Common myeloid progenitor, CD34-positive (primary cell): ENCODE measurements around the gene VPS39.
A peak's percentile ranks its signal among the peaks of the same experiment; 100 is the strongest.

Experiments used
- CTCF ChIA-PET: fragments of 350-600 bp; sonication (Branson Sonifier 250); formaldehyde crosslinking; loops from one replicate; lab custom pipeline; 2021; ENCODE audit warnings: antibody characterized with exemption; lab: Charles Lee
- POLR2A ChIA-PET: fragments of 350-600 bp; sonication (Branson Sonifier 250); formaldehyde crosslinking; loops from one replicate; lab custom pipeline; 2021; ENCODE audit warnings: antibody characterized with exemption; lab: Charles Lee
- DNase-seq, 3 donors: peaks; one replicate each; pipeline versions ENCODE4 v3.0.0 to v3.0.0-alpha.2; 2013
- H3K27ac ChIP-seq, 2 experiments: 1 replicate in 1 of 2; 2 replicates in 1 of 2; pipeline ENCODE4 v1.7.0; 2013; ENCODE audit warnings: inconsistent platforms in 2 of 2, low read length in 2 of 2, mild to moderate bottlenecking in 2 of 2, low read depth in 1 of 2, moderate library complexity in 1 of 2; ENCODE audit not compliant: severe bottlenecking in 2 of 2, insufficient read depth in 1 of 2, poor library complexity in 1 of 2
- H3K27me3 ChIP-seq, 5 experiments: replicated peaks in 2 of 5; 1 replicate in 3 of 5; 2 replicates in 2 of 5; pipeline versions ENCODE4 v1.6.1 to v1.7.0; 2013; ENCODE audit warnings: low read length in 4 of 5, mild to moderate bottlenecking in 2 of 5, moderate library complexity in 2 of 5, inconsistent platforms in 1 of 5; ENCODE audit not compliant: insufficient read depth in 5 of 5, control insufficient read depth in 4 of 5
- H3K36me3 ChIP-seq, 4 experiments: 1 replicate in 2 of 4; 2 replicates in 2 of 4; pipeline versions ENCODE4 v1.6.1 to v1.7.0; 2013; ENCODE audit warnings: low read length in 3 of 4, control low read depth in 1 of 4, mild to moderate bottlenecking in 1 of 4; ENCODE audit not compliant: control insufficient read depth in 4 of 4, insufficient read depth in 4 of 4
- H3K4me1 ChIP-seq, 4 experiments: 1 replicate in 3 of 4; 2 replicates in 1 of 4; pipeline versions ENCODE4 v1.6.1 to v1.7.1; 2013; ENCODE audit warnings: low read length in 3 of 4, mild to moderate bottlenecking in 3 of 4, control low read depth in 1 of 4, inconsistent platforms in 1 of 4, moderate library complexity in 1 of 4; ENCODE audit not compliant: control insufficient read depth in 4 of 4, insufficient read depth in 4 of 4; ENCODE audit errors: control extremely low read depth in 1 of 4
- H3K4me3 ChIP-seq, 7 experiments: 1 replicate in 4 of 7; 2 replicates in 3 of 7; pipeline versions ENCODE4 v1.5.1 to v1.7.0; 2013; ENCODE audit warnings: mild to moderate bottlenecking in 7 of 7, low read length in 6 of 7, moderate library complexity in 6 of 7, inconsistent platforms in 2 of 7, low read depth in 2 of 7, control low read depth in 1 of 7; ENCODE audit not compliant: insufficient read depth in 4 of 7, control insufficient read depth in 1 of 7; ENCODE audit errors: extremely low read depth in 1 of 7
- H3K9me3 ChIP-seq, 5 experiments: 1 replicate in 4 of 5; 2 replicates in 1 of 5; pipeline versions ENCODE4 v1.6.1 to v1.7.1; 2013; ENCODE audit warnings: low read length in 4 of 5, mild to moderate bottlenecking in 2 of 5, inconsistent platforms in 1 of 5, low read depth in 1 of 5, moderate library complexity in 1 of 5; ENCODE audit not compliant: control insufficient read depth in 4 of 5, insufficient read depth in 2 of 5; ENCODE audit errors: control extremely low read depth in 1 of 5
- WGBS: methylation state at CpG from one replicate; pipeline ENCODE4 v1.1.5; 2013; ENCODE audit not compliant: insufficient coverage; 5-methylcytosine and 5-hydroxymethylcytosine counted together

Gene VPS39

DNA sequence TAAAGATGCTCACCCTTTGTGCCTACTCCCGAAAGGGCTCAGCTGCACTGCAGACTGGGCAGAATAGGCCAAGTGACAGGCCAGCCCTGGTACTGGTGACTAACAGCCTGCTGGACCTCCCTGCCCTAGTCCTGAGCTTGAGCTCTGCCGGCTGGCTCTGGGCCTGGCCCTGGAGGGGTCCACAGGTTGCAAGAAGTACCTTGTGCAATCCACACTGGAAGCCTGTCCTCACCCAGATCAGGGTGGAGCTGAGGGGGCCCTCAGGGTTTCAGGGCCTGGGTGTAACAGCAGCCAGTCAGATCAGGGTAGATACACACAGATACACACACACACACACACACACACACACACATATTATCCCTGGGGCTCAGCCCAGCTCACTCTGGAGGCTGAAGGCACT, 86.4 kb downstream of the VPS39 start:
- peaks cover 0 to 28% (median 3%) of the 10 kb centered on the region in 4 experiments for H3K4me1 ChIP-seq
- DNase-seq, result no peak
- ChIA-PET CTCF (interaction anchor here (1.2 kb wide), 1 partner anchor 12 kb away, joined by 7 read pairs; no protein-coding TSS in a partner anchor), POLR2A (no interaction called here)
- no peak overlapping the region for H3K27ac ChIP-seq
- 67% methylated on average over 2 of the region's 2 CpGs for WGBS
- no peak overlapping the region for H3K4me3 ChIP-seq
- no peaks in the 10 kb centered on the region for H3K36me3 ChIP-seq
- peaks cover 0 to 5% (median 0%) of the 10 kb centered on the region in 5 experiments for H3K9me3 ChIP-seq
- H3K27me3 ChIP-seq, result no peaks in the 10 kb centered on the region

DNA sequence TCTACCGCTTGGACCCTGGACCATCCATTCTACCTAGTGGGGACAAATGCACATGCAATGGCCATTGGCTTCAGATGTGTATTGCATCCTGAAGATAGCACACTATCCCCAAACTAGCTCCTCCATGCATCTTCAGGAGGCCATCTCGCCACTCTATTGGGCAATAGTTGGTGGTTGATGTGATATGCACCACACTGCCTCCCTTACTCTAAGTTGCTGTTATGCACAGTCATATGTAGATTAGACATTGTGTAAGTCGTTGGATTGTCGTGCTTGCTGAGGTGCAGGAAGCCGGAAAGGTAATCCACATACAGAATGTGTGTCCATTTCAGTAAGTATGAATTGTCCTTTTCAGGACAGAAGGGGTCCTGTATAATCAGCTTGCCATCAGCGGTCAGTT, 87.1 kb downstream of the VPS39 start:
- Histone ChIP-seq H3K27ac (no peak overlapping the region), H3K9me3 (peaks cover 0 to 5% (median 2%) of the 10 kb centered on the region in 5 experiments), H3K36me3 (no peaks in the 10 kb centered on the region), H3K4me3 (no peak overlapping the region), H3K4me1 (peaks cover 0 to 28% (median 3%) of the 10 kb centered on the region in 4 experiments), H3K27me3 (no peaks in the 10 kb centered on the region)
- ChIA-PET CTCF (interaction anchor here (1.1 to 2.5 kb wide), 4 partner anchors 10 to 37 kb away, joined by 3 to 8 read pairs (median 5); no protein-coding TSS in a partner anchor), POLR2A (no interaction called here)
- 91% methylated on average over 6 of the region's 6 CpGs for WGBS
- peak in 2 of 3 donors; percentile 25 to 45 for DNase-seq

DNA sequence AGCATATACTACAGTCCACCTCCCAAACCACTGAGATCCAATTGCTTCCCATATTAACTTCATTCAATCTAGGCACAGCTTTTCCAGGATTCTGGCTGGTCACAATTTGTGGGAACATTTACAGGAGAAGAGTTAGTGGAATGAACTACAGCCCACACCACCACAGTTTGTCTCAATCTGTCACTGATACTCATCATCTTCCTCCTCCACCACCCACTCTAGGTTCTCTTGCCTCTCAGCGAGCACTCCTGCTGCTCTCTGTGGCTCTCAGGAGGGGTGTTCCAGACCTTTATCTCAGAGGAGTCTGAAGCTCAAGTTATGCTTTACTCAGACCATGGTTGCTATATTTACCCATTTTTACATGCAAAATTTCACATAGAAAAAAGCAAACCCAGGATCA, 87.8 kb downstream of the VPS39 start:
- no peak overlapping the region for H3K4me3 ChIP-seq
- H3K4me1 ChIP-seq, result peaks cover 0 to 28% (median 3%) of the 10 kb centered on the region in 4 experiments
- ChIA-PET CTCF (interaction anchor here (1.1 to 2.5 kb wide), 3 partner anchors 10 to 36 kb away, joined by 3 to 8 read pairs (median 3); no protein-coding TSS in a partner anchor), POLR2A (no interaction called here)
- H3K36me3 ChIP-seq, result no peaks in the 10 kb centered on the region
- H3K27ac ChIP-seq, result no peak overlapping the region
- WGBS, result 100% methylated on average over 1 of the region's 1 CpG
- H3K9me3 ChIP-seq, result peaks cover 0 to 5% (median 2%) of the 10 kb centered on the region in 5 experiments
- no peaks in the 10 kb centered on the region for H3K27me3 ChIP-seq
- DNase-seq, result no peak

DNA sequence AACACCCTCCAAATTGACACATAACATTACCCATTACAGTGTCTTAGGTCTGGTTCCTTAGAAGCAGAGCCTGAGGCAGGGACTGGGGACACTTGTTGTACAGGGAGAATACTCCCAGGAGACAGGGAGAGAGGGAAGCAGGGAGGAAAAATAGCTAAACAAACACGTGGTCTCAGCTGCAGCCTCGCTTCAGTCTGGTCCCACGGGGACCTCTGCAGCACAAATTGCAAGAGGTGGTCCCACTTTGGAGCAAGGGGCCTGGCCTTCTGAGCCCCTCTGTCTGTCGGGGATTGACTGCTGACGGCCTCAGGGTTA, 88.7 kb downstream of the VPS39 start:
- DNase-seq, result no peak
- no peaks in the 10 kb centered on the region for H3K36me3 ChIP-seq
- H3K27me3 ChIP-seq, result no peaks in the 10 kb centered on the region
- POLR2A ChIA-PET, result interaction anchor here (0.6 kb wide), 1 partner anchor 103 kb away, joined by 3 read pairs; no protein-coding TSS in a partner anchor
- WGBS, result 91% methylated on average over 5 of the region's 5 CpGs
- peaks cover 0 to 28% (median 3%) of the 10 kb centered on the region in 4 experiments for H3K4me1 ChIP-seq
- CTCF ChIA-PET, result interaction anchor here (0.7 to 2.5 kb wide), 3 partner anchors 17 to 35 kb away, joined by 3 to 8 read pairs (median 4); no protein-coding TSS in a partner anchor
- H3K27ac ChIP-seq, result no peak overlapping the region
- H3K9me3 ChIP-seq, result peaks cover 0 to 5% (median 2%) of the 10 kb centered on the region in 5 experiments
- no peak overlapping the region for H3K4me3 ChIP-seq

DNA sequence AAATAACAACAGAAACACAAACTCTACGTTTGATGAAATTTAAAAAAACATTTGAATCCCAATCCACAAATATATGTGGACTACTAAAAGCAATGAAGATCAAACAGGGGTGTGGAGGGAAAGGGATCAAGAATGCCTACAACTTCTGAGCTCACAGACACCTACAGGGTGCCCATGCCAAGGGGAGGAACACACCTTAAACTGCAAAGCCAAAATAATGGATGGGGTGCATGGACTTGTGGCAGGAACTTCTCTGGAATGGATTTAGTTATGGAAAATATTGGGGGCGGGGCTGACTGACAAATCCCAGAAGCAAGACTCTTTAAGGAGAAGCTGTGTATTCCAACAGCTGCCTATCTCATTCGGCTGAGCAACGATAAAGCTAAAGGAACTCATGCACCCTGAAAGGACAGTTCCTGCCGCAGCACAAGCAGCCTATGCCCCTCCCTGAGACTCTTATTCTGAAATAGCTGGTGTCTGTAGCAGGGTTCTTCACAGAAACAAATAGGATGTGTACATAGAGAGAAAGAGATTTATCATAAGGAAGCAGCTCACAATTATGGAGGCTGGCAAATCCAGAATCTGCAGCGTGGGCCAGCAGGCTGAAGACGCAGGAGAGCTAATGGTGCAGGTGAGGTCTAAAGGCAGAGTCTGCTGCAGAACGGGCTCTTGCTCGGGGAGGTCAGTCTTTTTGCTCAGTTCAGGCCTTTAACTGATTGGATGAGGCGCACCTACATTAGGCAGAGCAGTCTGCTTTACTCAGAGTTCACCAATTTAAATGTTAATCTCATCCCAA, 89.3 kb downstream of the VPS39 start:
- Histone ChIP-seq H3K27ac (no peak overlapping the region), H3K27me3 (no peaks in the 10 kb centered on the region), H3K36me3 (no peaks in the 10 kb centered on the region), H3K4me1 (peaks cover 0 to 28% (median 3%) of the 10 kb centered on the region in 4 experiments), H3K4me3 (no peak overlapping the region), H3K9me3 (peaks cover 0 to 5% (median 2%) of the 10 kb centered on the region in 5 experiments)
- POLR2A ChIA-PET, result interaction anchor here (0.6 kb wide), 1 partner anchor 102 kb away, joined by 3 read pairs; no protein-coding TSS in a partner anchor
- peak in 2 of 3 donors; percentile 46 to 50 for DNase-seq
- CTCF ChIA-PET, result interaction anchor here (0.7 to 2.5 kb wide), 4 partner anchors 16 to 35 kb away, joined by 3 to 8 read pairs (median 4); no protein-coding TSS in a partner anchor
- 86% methylated on average over 7 of the region's 10 CpGs for WGBS

DNA sequence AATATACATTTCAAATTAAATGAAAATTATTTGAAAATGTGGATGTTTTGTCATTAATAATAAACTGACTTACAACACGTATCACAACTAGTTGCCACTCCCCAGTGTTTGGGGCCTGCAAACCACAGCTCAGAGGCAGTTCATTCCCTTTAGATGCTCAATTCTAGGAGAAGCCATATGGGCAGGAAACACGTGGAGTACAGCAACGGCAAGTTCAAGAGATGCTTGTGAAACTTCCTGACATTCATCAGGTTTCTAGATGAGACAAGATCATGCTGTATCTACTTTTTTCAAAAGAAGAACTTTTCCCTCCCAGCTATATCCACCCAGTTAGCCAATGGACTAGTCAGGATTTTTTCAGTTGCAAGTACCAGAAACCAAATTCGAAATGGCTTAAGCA, 96.2 kb downstream of the VPS39 start:
- CTCF ChIA-PET, result interaction anchor here (0.6 to 1.9 kb wide), 4 partner anchors 20 to 646 kb away, joined by 3 to 6 read pairs (median 3); no protein-coding TSS in a partner anchor
- WGBS, result 0% methylated on average over 2 of the region's 4 CpGs

More for the DNA sequence above, 96.2 kb downstream of the VPS39 start:
- POLR2A ChIA-PET, result no interaction called here
- H3K36me3 ChIP-seq, result no peaks in the 10 kb centered on the region
- no peak overlapping the region for H3K4me3 ChIP-seq
- H3K27me3 ChIP-seq, result no peaks in the 10 kb centered on the region
- peaks cover 0 to 38% (median 14%) of the 10 kb centered on the region in 4 experiments for H3K4me1 ChIP-seq
- peak in 1 of 3 donors; percentile 27 for DNase-seq
- peaks cover 0 to 3% (median 2%) of the 10 kb centered on the region in 5 experiments for H3K9me3 ChIP-seq
- no peak overlapping the region for H3K27ac ChIP-seq
